ENCODE measurements around the gene EPS8L1.

DNA sequence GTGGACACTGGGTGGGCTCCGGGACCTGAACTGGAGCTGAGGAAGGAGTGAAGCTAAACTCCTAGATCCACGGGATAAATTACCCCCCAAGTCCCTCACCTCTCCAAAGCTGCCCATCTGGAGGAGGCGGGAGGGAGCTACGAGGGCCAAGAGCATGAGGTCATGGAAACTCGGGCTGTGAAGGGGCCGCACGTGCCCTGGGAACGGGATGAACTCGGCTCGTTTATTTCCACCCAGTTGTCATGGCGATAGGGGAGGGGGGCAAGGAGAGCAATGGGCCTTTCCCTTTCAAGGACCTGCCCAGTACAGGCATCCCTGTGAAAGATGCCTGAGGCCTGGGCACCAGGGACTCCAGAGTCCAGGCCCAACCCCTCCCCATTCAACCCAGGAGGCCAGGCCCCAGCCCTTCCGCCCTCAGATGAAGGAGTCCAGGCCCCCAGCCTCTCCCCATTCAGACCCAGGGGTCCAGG lies 37.9 kb downstream of the EPS8L1 start:
- TF ChIP-seq POLR2A (IDR thresholded peaks at IDR 0.05), result no peak
- no peak for TF ChIP-seq CTCF (IDR thresholded peaks at IDR 0.05 in 8 of 11, conservative IDR thresholded peaks at IDR 0.05 in 3 of 11)
- peak in 2 of 3 donors; percentile 30 to 59 for TF ChIP-seq POLR2AphosphoS5 (IDR thresholded peaks at IDR 0.05)

Measured in spleen (tissue), 7 donors.